ENCODE data around the gene CYP19A1.

The CYP19A1 gene

DNA sequence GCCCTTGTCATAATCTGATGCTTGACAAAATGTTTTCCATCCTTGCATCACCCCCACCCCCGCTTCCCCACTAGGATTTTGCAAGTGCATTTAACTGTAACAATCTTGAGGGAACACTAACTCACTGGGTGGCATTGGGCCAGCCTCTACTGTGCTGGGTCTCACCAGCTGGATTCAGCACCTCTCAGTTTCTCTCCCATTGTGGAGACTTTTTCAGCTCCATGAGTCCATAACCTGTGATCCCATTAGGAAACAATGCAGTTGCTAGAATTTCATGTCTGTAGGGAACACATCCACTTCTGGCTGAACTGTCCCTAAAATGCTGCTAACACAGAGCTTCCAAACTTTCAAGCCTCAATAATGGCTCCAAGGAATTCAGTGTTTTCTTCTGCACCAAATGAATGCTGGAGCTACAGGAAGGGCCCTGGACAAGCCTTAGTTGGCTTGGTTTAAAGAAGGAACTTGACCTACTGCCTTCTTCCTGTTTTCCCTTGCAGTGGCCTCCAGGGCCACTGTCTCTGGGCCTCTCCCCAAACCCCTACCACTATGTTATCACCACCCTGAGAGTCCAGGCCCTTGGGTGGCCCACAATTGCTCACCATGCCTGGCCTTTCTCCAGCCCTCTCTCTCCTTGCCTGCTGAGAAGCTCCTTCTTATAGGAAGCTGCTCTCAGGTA is 15.6 kb downstream of the CYP19A1 start:
- no peaks in the 10 kb centered on the region for H3K36me3 ChIP-seq (replicated peaks; ENCODE audit: low read depth, low read length)
- H4K20me1 ChIP-seq (ENCODE audit: insufficient read depth, low read length): no peaks in the 10 kb centered on the region
- H3K27me3 ChIP-seq (ENCODE audit: low read depth, low read length): no peaks in the 10 kb centered on the region
- H2AFZ ChIP-seq (ENCODE audit: low read depth, low read length): no peak overlapping the region
- H3K9ac ChIP-seq (ENCODE audit: low read length): no peak overlapping the region
- H3K4me3 ChIP-seq (ENCODE audit: low read length): no peak overlapping the region
- H3K4me2 ChIP-seq (ENCODE audit: low read length): no peak overlapping the region
- no peaks in the 10 kb centered on the region for H3K79me2 ChIP-seq (ENCODE audit: low read length)
- no peaks in the 10 kb centered on the region for H3K4me1 ChIP-seq (ENCODE audit: low read length)
- H3K9me3 ChIP-seq (ENCODE audit: insufficient read depth, low read length): no peaks in the 10 kb centered on the region
- no peak for TF ChIP-seq CTCF (IDR thresholded peaks at IDR 0.05; ENCODE audit: low read depth, low read length)
- H3K27ac ChIP-seq (ENCODE audit: low read length): no peak overlapping the region

- Histone ChIP-seq H3K9ac (ENCODE audit: low read length) (no peak overlapping the region), H3K36me3 (replicated peaks; ENCODE audit: low read depth, low read length) (no peaks in the 10 kb centered on the region), H3K4me1 (ENCODE audit: low read length) (no peaks in the 10 kb centered on the region), H3K9me3 (ENCODE audit: insufficient read depth, low read length) (no peaks in the 10 kb centered on the region), H3K27me3 (ENCODE audit: low read depth, low read length) (no peaks in the 10 kb centered on the region), H3K4me3 (ENCODE audit: low read length) (no peak overlapping the region), H3K79me2 (ENCODE audit: low read length) (no peaks in the 10 kb centered on the region), H4K20me1 (ENCODE audit: insufficient read depth, low read length) (no peaks in the 10 kb centered on the region), H3K27ac (ENCODE audit: low read length) (no peak overlapping the region), H3K4me2 (ENCODE audit: low read length) (no peak overlapping the region), H2AFZ (ENCODE audit: low read depth, low read length) (no peak overlapping the region)
- TF ChIP-seq EZH2phosphoT487 (IDR thresholded peaks at IDR 0.05; ENCODE audit: low read depth): no peak
- TF ChIP-seq CTCF (IDR thresholded peaks at IDR 0.05; ENCODE audit: low read depth, low read length): no peak
These were observed 17.1 kb downstream of the CYP19A1 start for GRCh38 chr15:51321316-51321715.

GRCh38 chr15:51320843-51321242 is 17.6 kb downstream of the CYP19A1 start:
- H4K20me1 ChIP-seq (ENCODE audit: insufficient read depth, low read length): no peaks in the 10 kb centered on the region
- no peak overlapping the region for H3K27ac ChIP-seq (ENCODE audit: low read length)
- no peak overlapping the region for H3K4me3 ChIP-seq (ENCODE audit: low read length)
- no peaks in the 10 kb centered on the region for H3K36me3 ChIP-seq (replicated peaks; ENCODE audit: low read depth, low read length)
- H3K9me3 ChIP-seq (ENCODE audit: insufficient read depth, low read length): no peaks in the 10 kb centered on the region
- H3K27me3 ChIP-seq (ENCODE audit: low read depth, low read length): no peaks in the 10 kb centered on the region
- no peak overlapping the region for H3K9ac ChIP-seq (ENCODE audit: low read length)
- no peaks in the 10 kb centered on the region for H3K4me1 ChIP-seq (ENCODE audit: low read length)
- TF ChIP-seq EZH2phosphoT487 (IDR thresholded peaks at IDR 0.05; ENCODE audit: low read depth): no peak
- TF ChIP-seq CTCF (IDR thresholded peaks at IDR 0.05; ENCODE audit: low read depth, low read length): no peak
- H3K79me2 ChIP-seq (ENCODE audit: low read length): no peaks in the 10 kb centered on the region
- H3K4me2 ChIP-seq (ENCODE audit: low read length): no peak overlapping the region
- no peak overlapping the region for H2AFZ ChIP-seq (ENCODE audit: low read depth, low read length)

- Histone ChIP-seq H3K27me3 (ENCODE audit: low read depth, low read length) (no peaks in the 10 kb centered on the region), H3K4me1 (ENCODE audit: low read length) (no peaks in the 10 kb centered on the region), H3K9me3 (ENCODE audit: insufficient read depth, low read length) (no peaks in the 10 kb centered on the region), H3K27ac (ENCODE audit: low read length) (no peak overlapping the region), H3K36me3 (replicated peaks; ENCODE audit: low read depth, low read length) (no peaks in the 10 kb centered on the region), H3K79me2 (ENCODE audit: low read length) (no peaks in the 10 kb centered on the region), H3K4me2 (ENCODE audit: low read length) (no peak overlapping the region), H3K9ac (ENCODE audit: low read length) (no peak overlapping the region), H3K4me3 (ENCODE audit: low read length) (no peak overlapping the region), H4K20me1 (ENCODE audit: insufficient read depth, low read length) (no peaks in the 10 kb centered on the region), H2AFZ (ENCODE audit: low read depth, low read length) (no peak overlapping the region)
- TF ChIP-seq CTCF (IDR thresholded peaks at IDR 0.05; ENCODE audit: low read depth, low read length) (no peak), EZH2phosphoT487 (IDR thresholded peaks at IDR 0.05; ENCODE audit: low read depth) (no peak)
These were observed 18.9 kb downstream of the CYP19A1 start for GRCh38 chr15:51319539-51319938.

Data from OCI-LY3 (cell line).